OCI-LY7 (cell line): Measurements from ENCODE around the gene OFD1.

Experiments used
- EZH2phosphoT487 ChIP-seq: fragments of 200-600 bp; sonication (generic); IDR thresholded peaks from 2 replicates; pipeline ENCODE4 v1.6.1; 2018; ENCODE audit warnings: low read depth, borderline replicate concordance, mild to moderate bottlenecking, mixed run types, antibody characterized with exemption, low read length, moderate library complexity, mixed read lengths
- TF ChIP-seq, protein P1 (sequence below): fragments of 200-600 bp; sonication (generic); conservative IDR thresholded peaks from 2 replicates; pipeline ENCODE4 v1.5.1; 2014; ENCODE audit warnings: mild to moderate bottlenecking, antibody characterized with exemption, low read length, moderate library complexity, mixed read lengths

DNA sequence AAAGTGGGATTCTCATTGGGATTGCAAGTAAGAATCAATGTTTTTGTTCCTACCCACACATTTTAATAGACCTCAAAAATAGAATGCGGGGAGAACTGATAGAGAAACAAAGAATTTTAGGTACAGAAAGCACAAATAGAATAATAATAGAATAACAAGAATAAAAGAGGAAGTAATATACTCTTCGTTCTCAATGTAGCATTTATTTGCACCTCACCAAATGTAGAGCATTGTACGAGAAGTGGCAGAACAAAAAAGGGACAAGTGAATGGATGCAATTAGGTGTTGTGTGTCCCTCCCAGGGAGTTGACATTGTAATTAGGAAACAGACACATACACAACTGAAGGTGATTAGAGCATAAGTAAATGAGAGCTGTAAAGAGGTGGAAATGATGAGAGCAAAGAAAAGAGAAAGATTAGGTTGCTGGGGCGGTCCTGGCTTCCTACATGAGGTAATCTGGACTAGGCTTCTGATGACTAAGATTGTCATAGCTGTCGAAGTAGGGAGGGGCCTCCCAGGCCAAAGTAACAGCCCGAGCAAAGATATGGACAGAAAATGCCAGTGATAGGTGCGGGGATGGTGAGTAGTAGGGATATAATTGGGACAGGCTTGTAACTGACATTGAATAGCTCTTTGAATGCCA, 35.2 kb upstream of the OFD1 start:
- TF ChIP-seq, protein P1, sequence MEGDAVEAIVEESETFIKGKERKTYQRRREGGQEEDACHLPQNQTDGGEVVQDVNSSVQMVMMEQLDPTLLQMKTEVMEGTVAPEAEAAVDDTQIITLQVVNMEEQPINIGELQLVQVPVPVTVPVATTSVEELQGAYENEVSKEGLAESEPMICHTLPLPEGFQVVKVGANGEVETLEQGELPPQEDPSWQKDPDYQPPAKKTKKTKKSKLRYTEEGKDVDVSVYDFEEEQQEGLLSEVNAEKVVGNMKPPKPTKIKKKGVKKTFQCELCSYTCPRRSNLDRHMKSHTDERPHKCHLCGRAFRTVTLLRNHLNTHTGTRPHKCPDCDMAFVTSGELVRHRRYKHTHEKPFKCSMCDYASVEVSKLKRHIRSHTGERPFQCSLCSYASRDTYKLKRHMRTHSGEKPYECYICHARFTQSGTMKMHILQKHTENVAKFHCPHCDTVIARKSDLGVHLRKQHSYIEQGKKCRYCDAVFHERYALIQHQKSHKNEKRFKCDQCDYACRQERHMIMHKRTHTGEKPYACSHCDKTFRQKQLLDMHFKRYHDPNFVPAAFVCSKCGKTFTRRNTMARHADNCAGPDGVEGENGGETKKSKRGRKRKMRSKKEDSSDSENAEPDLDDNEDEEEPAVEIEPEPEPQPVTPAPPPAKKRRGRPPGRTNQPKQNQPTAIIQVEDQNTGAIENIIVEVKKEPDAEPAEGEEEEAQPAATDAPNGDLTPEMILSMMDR: no peak
- TF ChIP-seq EZH2phosphoT487: no peak
